Measurements from ENCODE around the gene ZNF385A.

- TF ChIP-seq POLR2A (IDR thresholded peaks at IDR 0.05; ENCODE audit: low read depth, low read length) (peak; percentile 58), CTCF (IDR thresholded peaks at IDR 0.05; ENCODE audit: extremely low read depth in 1 of 2, insufficient read depth in 1 of 2, low read depth in 1 of 2, low read length in 2 of 2) (peak; percentile 94 to 98), MAX (IDR thresholded peaks at IDR 0.05; ENCODE audit: insufficient read depth, insufficient read length) (no peak), POLR2AphosphoS5 (IDR thresholded peaks at IDR 0.05; ENCODE audit: insufficient read depth, low read depth, low read length) (peak; percentile 46), EZH2 (IDR thresholded peaks at IDR 0.05; ENCODE audit: borderline replicate concordance, low read depth, low read length, severe bottlenecking) (no peak), FOS (IDR thresholded peaks at IDR 0.05; ENCODE audit: borderline replicate concordance, insufficient read depth, low read length) (no peak), JUN (IDR thresholded peaks at IDR 0.05; ENCODE audit: borderline replicate concordance, insufficient read depth, insufficient read length, low read depth) (no peak)
Measured at GRCh38 chr12:54398995-54399793, 14.7 kb upstream of the ZNF385A start.

All from endothelial cell of umbilical vein (primary cell).